Raji (cell line): ENCODE data around the gene EYS.

ENCODE experiments used
- POLR2A ChIP-seq: IDR thresholded peaks from 2 replicates; pipeline ENCODE4 v1.6.1; 2011; ENCODE audit warnings: low read depth, low read length, control low read depth; ENCODE audit not compliant: insufficient read depth

EYS gene

GRCh38 chr6:63821442-63821841 lies 1885.6 kb downstream of the EYS start:
- no peak for TF ChIP-seq POLR2A

GRCh38 chr6:63819831-63820230 lies 1887.2 kb downstream of the EYS start:
- TF ChIP-seq POLR2A = no peak

GRCh38 chr6:63817492-63818050 lies 1889.5 kb downstream of the EYS start:
- TF ChIP-seq POLR2A = no peak

GRCh38 chr6:63816982-63817436 lies 1890.0 kb downstream of the EYS start:
- TF ChIP-seq POLR2A = no peak

GRCh38 chr6:63816401-63816981 lies 1890.5 kb downstream of the EYS start:
- TF ChIP-seq POLR2A = no peak

GRCh38 chr6:63814459-63814858 lies 1892.6 kb downstream of the EYS start:
- no peak for TF ChIP-seq POLR2A

GRCh38 chr6:63813566-63814120 lies 1893.4 kb downstream of the EYS start:
- TF ChIP-seq POLR2A = no peak

GRCh38 chr6:63808576-63808975 lies 1898.5 kb downstream of the EYS start:
- no peak for TF ChIP-seq POLR2A

- TF ChIP-seq POLR2A = no peak
These were observed 1900.0 kb downstream of the EYS start for GRCh38 chr6:63807056-63807455.

- no peak for TF ChIP-seq POLR2A
These were observed 1900.5 kb downstream of the EYS start for GRCh38 chr6:63806573-63806913.

GRCh38 chr6:63805808-63806572 lies 1901.0 kb downstream of the EYS start:
- no peak for TF ChIP-seq POLR2A

GRCh38 chr6:63805345-63805744 lies 1901.7 kb downstream of the EYS start:
- TF ChIP-seq POLR2A = no peak

- no peak for TF ChIP-seq POLR2A
These were observed 1902.6 kb downstream of the EYS start for GRCh38 chr6:63804381-63804956.

- no peak for TF ChIP-seq POLR2A
These were observed 1903.7 kb downstream of the EYS start for GRCh38 chr6:63803371-63803770.

- no peak for TF ChIP-seq POLR2A
These were observed 1904.3 kb downstream of the EYS start for GRCh38 chr6:63802606-63803206.

GRCh38 chr6:63799813-63800212 lies 1907.2 kb downstream of the EYS start:
- no peak for TF ChIP-seq POLR2A

GRCh38 chr6:63799313-63799712 lies 1907.7 kb downstream of the EYS start:
- TF ChIP-seq POLR2A = no peak
